Measurements from ENCODE around the gene MFAP3. TPM values are rescaled to one million over a fixed set of nuclear protein-coding genes. Genes with fewer than 3 reads are reported as not detected.
"Not testable (repeated sequence)": the region's sequence is repeated elsewhere in the genome, so short reads cannot be mapped to it uniquely, and the experiment has no call there.

The MFAP3 gene
- 44.7 and 45.1 TPM in 2 replicates for total RNA-seq (2014; rRNA removed)
- 11.7 TPM for polyA plus RNA-seq (2012)

- DNase-seq (ENCODE audit: low read depth), result peak; percentile 79
Measured at GRCh38 chr5:154038707-154039457, at the start of gene MFAP3, which contains the start of gene FAM114A2. Gene MFAP3, plus strand, starts transcription at chr5:154038967. Its CDS starts 10,756 bp downstream, at chr5:154049723. Gene FAM114A2, minus strand, starts transcription at chr5:154038910. Its CDS starts 3,957 bp downstream, at chr5:154034953.

- no peak for DNase-seq (ENCODE audit: low read depth)
Measured at GRCh38 chr5:153991168-153991567, 47.6 kb upstream of the MFAP3 start.

GRCh38 chr5:153998010-153998409 is 40.8 kb upstream of the MFAP3 start:
- no peak for DNase-seq (ENCODE audit: low read depth)

- no peak for DNase-seq (ENCODE audit: low read depth)
Measured at GRCh38 chr5:153998768-153999167, 40.0 kb upstream of the MFAP3 start.

- no peak for DNase-seq (ENCODE audit: low read depth)
Measured at GRCh38 chr5:153999995-154000394, 38.8 kb upstream of the MFAP3 start.

GRCh38 chr5:154000703-154001102 is 38.1 kb upstream of the MFAP3 start:
- no peak for DNase-seq (ENCODE audit: low read depth)

GRCh38 chr5:154002093-154002492 is 36.7 kb upstream of the MFAP3 start:
- peak; percentile 6 for DNase-seq (ENCODE audit: low read depth)

- DNase-seq (ENCODE audit: low read depth), result no peak
Measured at GRCh38 chr5:154002511-154003020, 36.2 kb upstream of the MFAP3 start.

GRCh38 chr5:154005648-154006047 is 33.1 kb upstream of the MFAP3 start:
- no peak for DNase-seq (ENCODE audit: low read depth)

- peak; percentile 59 for DNase-seq (ENCODE audit: low read depth)
Measured at GRCh38 chr5:154010660-154011059, 28.1 kb upstream of the MFAP3 start.

GRCh38 chr5:154015071-154015693 is 23.6 kb upstream of the MFAP3 start:
- no peak for DNase-seq (ENCODE audit: low read depth)

GRCh38 chr5:154018919-154019318 is 19.8 kb upstream of the MFAP3 start:
- not testable (repeated sequence) for DNase-seq (ENCODE audit: low read depth)

GRCh38 chr5:154025951-154026350 is 12.8 kb upstream of the MFAP3 start:
- DNase-seq (ENCODE audit: low read depth), result no peak

- no peak for DNase-seq (ENCODE audit: low read depth)
Measured at GRCh38 chr5:154031937-154032489, 6.8 kb upstream of the MFAP3 start.

GRCh38 chr5:154034944-154035343 is 3.8 kb upstream of the MFAP3 start:
- no peak for DNase-seq (ENCODE audit: low read depth)

- no peak for DNase-seq (ENCODE audit: low read depth)
Measured at GRCh38 chr5:154038261-154038706, 483 bp upstream of the MFAP3 start.

- no peak for DNase-seq (ENCODE audit: low read depth)
Measured at GRCh38 chr5:154039458-154039829, 677 bp downstream of the MFAP3 start.

GRCh38 chr5:154042766-154043165 is 4.0 kb downstream of the MFAP3 start:
- no peak for DNase-seq (ENCODE audit: low read depth)

- DNase-seq (ENCODE audit: low read depth), result no peak
Measured at GRCh38 chr5:154044099-154044498, 5.3 kb downstream of the MFAP3 start.

- no peak for DNase-seq (ENCODE audit: low read depth)
Measured at GRCh38 chr5:154044581-154044980, 5.8 kb downstream of the MFAP3 start.

- DNase-seq (ENCODE audit: low read depth), result peak; percentile 79
Measured at GRCh38 chr5:154046486-154046885, 7.7 kb downstream of the MFAP3 start.

GRCh38 chr5:154047324-154047723 is 8.6 kb downstream of the MFAP3 start:
- no peak for DNase-seq (ENCODE audit: low read depth)

Data from LHCN-M2 (cell line).